GM19324 (cell line): ENCODE results near the gene WNK2.

Experiments
- ATAC-seq: cut with Tn5 transposase; IDR thresholded peaks from one replicate; pipeline ENCODE4 v1.9.1; 2021; ENCODE audit warnings: mild to moderate bottlenecking, moderate library complexity; ENCODE audit not compliant: unreplicated experiment, low FRiP score

WNK2 gene

GRCh38 chr9:93184432-93185265 lies 710 bp downstream of the WNK2 start:
- ATAC-seq = no peak

- ATAC-seq = no peak
These were observed 1.6 kb downstream of the WNK2 start for GRCh38 chr9:93185266-93186214.

DNA sequence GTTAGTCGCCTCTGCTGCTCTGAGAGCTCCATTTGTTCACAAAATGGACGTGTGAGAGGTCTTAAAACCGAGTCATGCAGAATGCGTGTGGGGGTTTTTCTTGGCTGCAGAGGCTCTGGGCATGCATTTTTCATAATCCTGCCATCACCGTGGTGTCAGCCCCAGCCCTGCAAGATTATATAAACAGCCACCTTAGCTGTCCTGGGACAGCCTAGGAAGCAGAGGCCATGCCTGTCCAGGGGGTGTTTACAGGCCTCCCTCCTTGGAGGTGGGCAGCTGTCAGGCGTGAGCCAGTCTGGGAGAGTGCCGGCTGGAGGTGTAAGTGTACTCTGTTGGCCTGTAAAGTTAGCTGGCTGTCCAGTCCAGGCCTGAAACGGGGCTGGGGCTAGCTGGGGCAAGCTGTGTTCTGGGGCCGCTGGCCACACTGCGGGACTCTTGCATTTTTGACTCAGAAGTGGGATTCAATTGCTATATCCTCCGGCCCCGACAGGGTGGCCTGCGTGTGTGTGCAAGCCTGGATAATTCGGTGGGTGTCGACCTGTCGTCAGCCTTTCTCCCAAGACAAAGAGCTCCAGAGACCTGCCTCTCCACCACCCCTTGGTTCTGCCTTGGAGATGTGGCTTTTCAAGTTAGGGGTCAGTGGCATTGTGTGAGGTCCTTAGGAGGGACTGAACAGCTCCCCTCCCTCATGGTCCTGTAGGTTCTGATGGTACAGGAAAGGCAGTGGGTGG lies 2.4 kb downstream of the WNK2 start:
- no peak for ATAC-seq

DNA sequence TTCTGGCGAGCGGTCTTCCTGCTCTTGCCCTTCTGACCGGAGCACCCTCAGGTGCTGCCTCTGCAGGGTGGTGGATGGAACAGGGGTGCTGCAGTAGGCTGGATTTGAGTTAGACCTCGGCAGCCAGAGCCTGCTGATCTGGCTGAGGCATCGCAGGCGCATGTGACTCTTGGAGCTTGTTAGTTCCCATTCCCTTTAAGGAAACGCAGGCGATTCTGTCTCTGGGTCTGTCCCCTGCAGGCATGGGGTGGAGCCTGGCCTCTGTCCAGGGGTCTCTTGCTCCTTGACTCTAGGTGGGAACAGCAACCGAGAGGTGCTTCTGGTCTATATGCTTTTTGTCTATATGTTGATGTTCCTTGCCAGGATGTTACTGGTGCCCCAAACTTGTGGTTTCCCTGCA lies 3.1 kb downstream of the WNK2 start:
- ATAC-seq = no peak

- ATAC-seq = no peak
These were observed 3.6 kb downstream of the WNK2 start for GRCh38 chr9:93187574-93187973.

DNA sequence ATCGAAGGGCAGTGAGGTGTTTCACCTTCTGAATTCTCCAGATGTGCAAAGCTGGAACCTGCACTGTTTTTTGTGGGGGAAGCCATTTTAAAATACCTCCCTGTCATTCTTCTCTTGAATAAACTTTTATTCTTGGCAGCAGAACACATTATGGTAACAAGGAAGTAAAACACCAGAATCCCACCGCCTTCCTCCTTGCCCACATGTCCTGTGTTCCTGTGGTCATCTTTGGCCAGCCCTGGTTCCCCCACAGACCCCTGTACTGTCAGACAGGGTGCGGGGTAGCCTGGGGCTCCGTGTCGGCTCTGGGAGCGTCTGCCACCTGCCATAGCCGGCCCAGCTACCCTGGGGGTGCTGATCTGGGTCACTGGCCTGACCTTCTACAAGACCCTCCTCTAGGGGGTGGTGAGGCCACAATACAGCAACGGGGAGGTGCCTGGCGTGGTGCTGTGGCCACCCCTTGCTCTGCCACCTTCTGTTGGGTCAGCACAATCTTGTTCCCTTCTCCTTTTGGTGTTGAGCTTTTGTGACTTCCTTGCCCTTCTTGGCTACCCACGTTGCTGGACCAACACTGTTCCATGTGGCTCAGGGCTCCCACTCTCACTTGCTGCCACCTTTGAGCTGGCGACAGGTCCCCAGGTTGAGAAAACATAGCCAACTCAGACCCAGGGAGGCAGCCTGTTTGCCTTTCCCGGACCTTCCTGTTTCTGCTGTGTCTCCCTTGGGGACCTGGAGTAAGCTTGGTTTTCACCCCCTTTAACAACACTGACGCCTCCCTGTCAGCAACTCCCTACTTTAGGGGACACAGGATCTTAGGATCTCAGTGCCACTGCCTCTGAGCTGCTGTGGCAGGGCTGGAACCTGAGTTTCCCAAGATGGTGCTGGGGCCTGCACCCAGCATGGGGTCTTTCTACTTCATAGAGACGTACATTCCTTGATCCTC lies 4.8 kb downstream of the WNK2 start:
- no peak for ATAC-seq

DNA sequence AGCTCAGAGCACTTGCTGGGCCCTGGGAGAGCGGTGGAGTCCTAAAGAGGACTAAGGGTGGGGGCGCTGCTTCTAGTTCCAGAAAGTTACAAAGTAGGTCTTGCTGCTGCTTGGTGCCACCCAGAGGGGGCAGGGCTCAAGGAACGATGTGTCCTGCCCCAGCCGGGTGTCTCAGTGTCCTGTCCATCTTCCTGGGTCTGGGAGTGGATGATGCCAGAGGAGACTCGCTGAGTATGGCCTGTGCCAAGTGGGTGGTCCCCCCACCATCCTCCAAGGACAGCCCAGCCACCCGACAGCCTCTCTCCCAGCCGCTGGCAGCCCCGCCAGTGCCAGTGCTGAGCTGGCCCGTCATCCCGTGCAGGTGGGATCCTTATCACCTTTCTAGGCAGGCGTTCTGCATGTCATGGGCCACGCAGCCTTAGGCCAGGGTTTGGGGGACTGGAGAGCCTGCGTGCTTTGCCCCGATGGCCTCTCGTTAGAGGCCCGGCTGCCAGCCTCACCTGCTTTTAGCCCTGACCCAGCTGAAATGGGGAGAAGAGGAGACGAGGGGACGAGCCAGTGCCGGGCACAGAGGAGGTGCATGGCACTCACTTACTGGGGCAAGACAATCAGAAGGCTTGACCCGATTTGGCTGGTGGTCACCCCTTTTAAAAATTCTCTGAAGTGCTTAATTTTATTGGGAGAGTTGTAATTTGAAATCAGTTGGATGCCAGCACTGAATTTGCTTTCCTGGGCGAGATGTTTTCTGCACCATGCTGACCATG lies 5.6 kb downstream of the WNK2 start:
- ATAC-seq = no peak

GRCh38 chr9:93190133-93190525 lies 6.2 kb downstream of the WNK2 start:
- no peak for ATAC-seq

- no peak for ATAC-seq
These were observed 6.9 kb downstream of the WNK2 start for GRCh38 chr9:93190656-93191353.

- no peak for ATAC-seq
These were observed 7.4 kb downstream of the WNK2 start for GRCh38 chr9:93191354-93191660.

GRCh38 chr9:93192721-93193387 lies 8.9 kb downstream of the WNK2 start:
- no peak for ATAC-seq

DNA sequence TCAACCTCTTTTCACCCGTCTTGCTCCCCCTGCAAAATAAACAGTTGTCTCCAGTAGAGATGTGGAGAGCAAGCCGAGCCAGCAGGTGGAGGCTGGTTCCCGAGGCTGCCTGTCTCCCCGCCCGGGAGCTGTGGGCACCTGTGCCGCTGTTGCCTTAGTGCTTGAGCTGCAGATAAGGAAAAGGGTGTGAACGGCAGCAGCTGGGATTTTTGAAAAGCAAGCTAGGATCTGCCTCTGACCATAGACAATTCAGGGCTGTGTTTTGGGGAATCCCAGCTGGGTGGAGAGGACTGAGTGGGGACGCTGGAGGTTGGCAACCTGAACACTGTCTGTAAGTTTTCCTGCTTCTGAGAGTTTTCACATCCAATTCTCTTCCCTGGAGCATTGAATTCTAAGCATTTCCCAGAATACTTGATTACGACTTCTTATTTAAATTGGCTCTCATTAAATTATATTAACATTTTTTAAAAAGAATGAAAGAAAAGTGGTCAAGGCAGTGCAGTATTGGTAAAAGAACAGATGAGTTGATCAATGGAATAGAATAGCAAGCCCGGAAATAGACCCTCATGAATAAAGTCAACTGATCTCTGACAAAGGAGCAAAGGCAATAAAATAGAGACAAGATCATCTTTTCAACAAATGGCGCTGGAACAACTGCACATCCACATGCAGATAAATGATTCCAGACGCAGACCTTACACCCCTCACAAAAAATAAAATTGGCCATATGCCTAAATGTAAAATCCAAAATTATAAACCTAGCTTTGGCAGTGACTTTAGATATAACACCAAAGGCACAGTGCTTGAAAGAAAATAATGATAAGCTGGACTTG lies 9.7 kb downstream of the WNK2 start:
- ATAC-seq = no peak

DNA sequence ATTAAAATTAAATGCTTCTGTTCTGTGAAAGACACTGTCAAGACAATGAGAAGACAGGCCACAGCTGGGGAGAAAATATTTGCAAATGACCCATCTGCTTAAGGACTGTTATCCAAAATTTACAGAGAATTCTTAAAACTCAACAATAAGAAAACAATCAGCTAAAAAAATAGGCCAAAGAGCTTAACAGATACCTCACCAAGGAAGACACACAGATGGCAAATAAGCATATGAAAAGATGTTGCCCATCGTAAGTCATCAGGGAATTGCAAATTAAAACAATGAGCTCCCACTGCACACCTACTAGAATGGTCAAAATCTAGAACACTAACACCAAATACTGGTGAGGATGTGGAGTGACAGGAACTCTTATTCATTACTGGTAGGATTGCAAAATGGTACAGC lies 10.3 kb downstream of the WNK2 start:
- no peak for ATAC-seq

- no peak for ATAC-seq
These were observed 10.7 kb downstream of the WNK2 start for GRCh38 chr9:93194641-93195040.

GRCh38 chr9:93196096-93197055 lies 12.4 kb downstream of the WNK2 start:
- no peak for ATAC-seq

DNA sequence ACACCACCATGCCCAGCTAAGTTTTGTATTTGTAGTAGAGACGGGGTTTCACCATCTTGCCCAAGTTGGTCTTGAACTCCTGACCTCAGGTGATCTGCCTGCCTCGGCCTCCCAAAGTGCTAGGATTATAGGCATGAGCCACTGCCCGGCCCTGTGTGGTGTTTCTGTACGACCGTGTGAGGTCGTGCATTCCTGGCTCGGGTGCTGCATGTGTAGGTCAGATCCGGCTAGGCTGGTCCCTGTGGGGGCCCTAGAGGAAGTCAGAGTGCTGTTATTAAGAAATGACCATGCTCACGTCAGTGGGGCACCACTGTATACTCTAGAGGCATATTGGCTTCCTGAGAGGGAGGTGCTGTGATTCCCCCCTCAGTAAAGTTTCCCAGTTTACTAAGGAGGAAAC lies 13.7 kb downstream of the WNK2 start:
- no peak for ATAC-seq
